HCT116 (cell line): ENCODE data around the gene PPP4R3A. TPM values are rescaled to one million over a fixed set of nuclear protein-coding genes. Genes with fewer than 3 reads are reported as not detected.

Experiments used
- ATAC-seq: fragments of 200-7000 bp; cut with Tn5 transposase; 2 replicates; pipeline ENCODE4 v1.9.1; 2020; ENCODE audit warnings: mild to moderate bottlenecking, moderate library complexity
- BruUV-seq: library from RNA; stranded (reverse); fragments of 400-500 nt; replicated peaks from 2 replicates; lab custom pipeline; 2021; lab: Mats Ljungman, UMichigan
- CTCF ChIA-PET: fragments of 300-600 bp; sonication (Branson Sonifier 250); formaldehyde crosslinking; loops from one replicate; lab custom pipeline; 2021; ENCODE audit warnings: antibody characterized with exemption; lab: Charles Lee
- POLR2A ChIA-PET: fragments of 300-600, 350-600 bp; sonication (Branson Sonifier 250); formaldehyde crosslinking; loops from one replicate; lab custom pipeline; 2021; ENCODE audit warnings: antibody characterized with exemption; lab: Charles Lee
- RAD21 ChIA-PET, 2 experiments: fragments of 300-600 bp; sonication (Branson Sonifier 250); formaldehyde crosslinking; loops; one replicate each; lab custom pipeline; 2023; ENCODE audit warnings: low total read pairs in 2 of 2; ENCODE audit not compliant: uncharacterized antibody in 2 of 2, unreplicated experiment in 2 of 2, low non-redundant PET in 1 of 2; lab: Charles Lee
- DNase-seq: peaks from one replicate; pipeline ENCODE4 v3.0.0-alpha.2; 2010; ENCODE audit warnings: low read depth, low spot score
- H2AFZ ChIP-seq: fragments of 200-600 bp; shearing (Covaris generic), sonication (generic); 2 replicates; pipeline ENCODE4 v1.6.1; 2017; ENCODE audit warnings: low read depth, mixed run types, mixed read lengths, antibody characterized with exemption, low read length; ENCODE audit not compliant: poor library complexity, severe bottlenecking
- H3K27ac ChIP-seq: 2 replicates; pipeline ENCODE4 v1.5.1; 2012; ENCODE audit warnings: low read depth, low read length
- H3K27me3 ChIP-seq: fragments of 200-600 bp; sonication (generic); 2 replicates; pipeline ENCODE4 v1.6.1; 2016; ENCODE audit warnings: mixed run types, low read length, mixed read lengths; ENCODE audit not compliant: insufficient read depth
- H3K36me3 ChIP-seq, 2 experiments: fragments of 200-500 bp in 1 of 2; fragments of 200-600 bp in 1 of 2; sonication (Bioruptor generic) in 1 of 2; sonication (generic) in 1 of 2; 2 replicates each; pipeline versions ENCODE4 v1.5.1 to v1.6.1; 2014 to 2016; ENCODE audit warnings: low read length in 2 of 2, inconsistent platforms in 1 of 2, mixed read lengths in 1 of 2, mixed run types in 1 of 2; ENCODE audit not compliant: insufficient read depth in 2 of 2, control insufficient read depth in 1 of 2
- H3K4me1 ChIP-seq, 2 experiments: fragments of 200-600 bp in 1 of 2; sonication (generic) in 1 of 2; 2 replicates each; pipeline versions ENCODE4 v1.5.1 to v1.6.1; 2012 to 2017; ENCODE audit warnings: low read length in 2 of 2, inconsistent platforms in 1 of 2, mild to moderate bottlenecking in 1 of 2, mixed read lengths in 1 of 2, mixed run types in 1 of 2, moderate library complexity in 1 of 2; ENCODE audit not compliant: insufficient read depth in 2 of 2, control insufficient read depth in 1 of 2
- H3K4me2 ChIP-seq: fragments of 200-600 bp; sonication (generic); 2 replicates; pipeline ENCODE4 v1.6.1; 2017; ENCODE audit warnings: mixed run types, low read length, mixed read lengths
- H3K4me3 ChIP-seq, 2 experiments: fragments of 200-600 bp in 1 of 2; sonication (generic) in 1 of 2; replicated peaks in 1 of 2; 2 replicates each; pipeline ENCODE4 v1.5.1; 2011 to 2016; ENCODE audit warnings: low read length in 2 of 2, control low read depth in 1 of 2, low read depth in 1 of 2, mild to moderate bottlenecking in 1 of 2, mixed read lengths in 1 of 2, mixed run types in 1 of 2
- H3K79me2 ChIP-seq: fragments of 200-600 bp; sonication (generic); 2 replicates; pipeline ENCODE4 v1.6.1; 2017; ENCODE audit warnings: mild to moderate bottlenecking, mixed run types, low read length, moderate library complexity, mixed read lengths; ENCODE audit not compliant: insufficient read depth
- H3K9ac ChIP-seq: fragments of 200-600 bp; sonication (generic); 2 replicates; pipeline ENCODE4 v1.6.1; 2016; ENCODE audit warnings: low read length, mixed read lengths
- H3K9me2 ChIP-seq: fragments of 200-600 bp; sonication (generic), shearing (Covaris generic); 2 replicates; pipeline ENCODE4 v1.6.1; 2017; ENCODE audit warnings: mixed run types, mild to moderate bottlenecking, moderate library complexity; ENCODE audit not compliant: insufficient read depth
- H3K9me3 ChIP-seq, 2 experiments: fragments of 200-500 bp in 1 of 2; fragments of 200-600 bp in 1 of 2; sonication (Bioruptor generic) in 1 of 2; sonication (generic) in 1 of 2; 2 replicates each; pipeline ENCODE4 v1.6.1; 2014 to 2017; ENCODE audit warnings: low read length in 2 of 2, mixed read lengths in 2 of 2, inconsistent platforms in 1 of 2, low read depth in 1 of 2, mild to moderate bottlenecking in 1 of 2, mixed run types in 1 of 2, moderate library complexity in 1 of 2; ENCODE audit not compliant: control insufficient read depth in 1 of 2, insufficient read depth in 1 of 2
- H4K20me1 ChIP-seq: fragments of 200-600 bp; sonication (generic), shearing (Covaris generic); 2 replicates; pipeline ENCODE4 v1.6.1; 2017; ENCODE audit warnings: mixed run types, mild to moderate bottlenecking, moderate library complexity; ENCODE audit not compliant: insufficient read depth
- ATF3 ChIP-seq: IDR thresholded peaks from 2 replicates; pipeline ENCODE4 v1.6.1; 2012
- CBX3 ChIP-seq: IDR thresholded peaks from 2 replicates; pipeline ENCODE4 v1.6.1; 2012; ENCODE audit warnings: low read depth
- CEBPB ChIP-seq: IDR thresholded peaks from 2 replicates; pipeline ENCODE4 v1.6.1; 2012; ENCODE audit warnings: low read depth
- CTCF ChIP-seq, 3 experiments: fragments of 200-600 bp in 1 of 3; sonication (generic) in 1 of 3; IDR thresholded peaks in 2 of 3; conservative IDR thresholded peaks in 1 of 3; 2 replicates each; pipeline ENCODE4 v1.5.1; 2012 to 2017; ENCODE audit warnings: low read depth in 2 of 3, low read length in 2 of 3, antibody characterized with exemption in 1 of 3, borderline replicate concordance in 1 of 3, control low read depth in 1 of 3, mild to moderate bottlenecking in 1 of 3, mixed read lengths in 1 of 3, mixed run types in 1 of 3, moderate library complexity in 1 of 3; ENCODE audit not compliant: insufficient read depth in 1 of 3
- EZH2 ChIP-seq: fragments of 200-600 bp; sonication (generic); IDR thresholded peaks from 2 replicates; pipeline ENCODE4 v1.6.1; 2017; ENCODE audit warnings: antibody characterized with exemption, mixed run types
- FOSL1 ChIP-seq: IDR thresholded peaks from 2 replicates; pipeline ENCODE4 v1.6.1; 2012; ENCODE audit warnings: low read depth
- JUND ChIP-seq: IDR thresholded peaks from 2 replicates; pipeline ENCODE4 v1.6.1; 2012
- POLR2A ChIP-seq: IDR thresholded peaks from 2 replicates; pipeline ENCODE4 v1.7.0; 2011; ENCODE audit warnings: borderline replicate concordance; ENCODE audit not compliant: insufficient read depth, insufficient read length; ENCODE audit errors: extremely low read depth
- RAD21 ChIP-seq: IDR thresholded peaks from 2 replicates; pipeline ENCODE4 v1.6.1; 2012; ENCODE audit warnings: low read depth, mild to moderate bottlenecking
- SIN3A ChIP-seq: IDR thresholded peaks from 2 replicates; pipeline ENCODE4 v1.6.1; 2012; ENCODE audit warnings: low read depth
- SP1 ChIP-seq: IDR thresholded peaks from 2 replicates; pipeline ENCODE4 v1.6.1; 2012; ENCODE audit warnings: low read depth
- YY1 ChIP-seq: IDR thresholded peaks from 2 replicates; pipeline ENCODE4 v1.6.1; 2011; ENCODE audit warnings: low read length, low read depth, moderate library complexity, mild to moderate bottlenecking; ENCODE audit not compliant: insufficient replicate concordance; ENCODE audit errors: extremely low read depth
- ZFX ChIP-seq: fragments of 450-650 bp; IDR thresholded peaks from 2 replicates; pipeline ENCODE4 v1.6.1; 2017
- intact Hi-C: fragments of 100-400 bp; cut with micrococcal nuclease; formaldehyde crosslinking; loops from 2 replicates; pipeline ENCODE4 v1.10.0; 2022
- total RNA-seq: library from RNA; stranded (reverse); gene quantifications from one replicate; pipeline ENCODE4 v1.2.1, GENCODE V29; 2021; ENCODE audit not compliant: unreplicated experiment
- TF ChIP-seq, protein P1 (sequence below): IDR thresholded peaks from 2 replicates; pipeline ENCODE4 v1.6.1; 2011; ENCODE audit warnings: mild to moderate bottlenecking, low read length, moderate library complexity; ENCODE audit not compliant: insufficient replicate concordance; ENCODE audit errors: extremely low read depth
- TF ChIP-seq, protein P2 (sequence below): IDR thresholded peaks from 2 replicates; pipeline ENCODE4 v1.6.1; 2012
- TF ChIP-seq, protein P3 (sequence below): IDR thresholded peaks from 2 replicates; pipeline ENCODE4 v1.6.1; 2012; ENCODE audit warnings: low read depth

Gene PPP4R3A
- total RNA-seq, 1 experiment from 2014 or later = 67.7 TPM

GRCh38 chr14:91511043-91511383 lies 903 bp upstream of the PPP4R3A start:
- H4K20me1 ChIP-seq = peaks cover 12% of the 10 kb centered on the region; the same call in 1 of the 2 replicates
- no peaks in the 10 kb centered on the region for H3K9me3 ChIP-seq
- H3K27ac ChIP-seq = peak overlapping the region; percentile 99
- peak overlapping the region; percentile 91 to 96 for H3K4me3 ChIP-seq
- no peaks in the 10 kb centered on the region for H3K27me3 ChIP-seq
- H3K9ac ChIP-seq = peak overlapping the region; percentile 94
- peaks cover 10 to 18% of the 10 kb centered on the region in 2 experiments for H3K4me1 ChIP-seq
- no peaks in the 10 kb centered on the region for H3K9me2 ChIP-seq
- H3K79me2 ChIP-seq = peaks cover 40% of the 10 kb centered on the region
- no peak overlapping the region for H2AFZ ChIP-seq
- ATAC-seq (no peak), DNase-seq (peak; percentile 15)
- intact Hi-C loops = loop anchor here (10.0 kb wide), 1 partner anchor 404 kb away; no protein-coding TSS in a partner anchor
- TF ChIP-seq, protein P1, sequence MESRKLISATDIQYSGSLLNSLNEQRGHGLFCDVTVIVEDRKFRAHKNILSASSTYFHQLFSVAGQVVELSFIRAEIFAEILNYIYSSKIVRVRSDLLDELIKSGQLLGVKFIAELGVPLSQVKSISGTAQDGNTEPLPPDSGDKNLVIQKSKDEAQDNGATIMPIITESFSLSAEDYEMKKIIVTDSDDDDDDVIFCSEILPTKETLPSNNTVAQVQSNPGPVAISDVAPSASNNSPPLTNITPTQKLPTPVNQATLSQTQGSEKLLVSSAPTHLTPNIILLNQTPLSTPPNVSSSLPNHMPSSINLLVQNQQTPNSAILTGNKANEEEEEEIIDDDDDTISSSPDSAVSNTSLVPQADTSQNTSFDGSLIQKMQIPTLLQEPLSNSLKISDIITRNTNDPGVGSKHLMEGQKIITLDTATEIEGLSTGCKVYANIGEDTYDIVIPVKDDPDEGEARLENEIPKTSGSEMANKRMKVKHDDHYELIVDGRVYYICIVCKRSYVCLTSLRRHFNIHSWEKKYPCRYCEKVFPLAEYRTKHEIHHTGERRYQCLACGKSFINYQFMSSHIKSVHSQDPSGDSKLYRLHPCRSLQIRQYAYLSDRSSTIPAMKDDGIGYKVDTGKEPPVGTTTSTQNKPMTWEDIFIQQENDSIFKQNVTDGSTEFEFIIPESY = no peak
- TF ChIP-seq SIN3A = 0 out of 2 replicates have a peak, but pooled peaks have one; percentile 13
- no peak for TF ChIP-seq CEBPB
- TF ChIP-seq CTCF (IDR thresholded peaks at IDR 0.05 in 2 of 3, conservative IDR thresholded peaks at IDR 0.05 in 1 of 3; ENCODE audit: borderline replicate concordance in 1 of 3, insufficient read depth in 1 of 3, low read depth in 2 of 3, low read length in 2 of 3) = no peak
- TF ChIP-seq ZFX = no peak
- no peak for TF ChIP-seq POLR2A
- TF ChIP-seq RAD21 = no peak
- 0 out of 2 replicates have a peak, but pooled peaks have one; percentile 6 for TF ChIP-seq CBX3
- peak; percentile 10 for TF ChIP-seq YY1
- TF ChIP-seq, protein P2, sequence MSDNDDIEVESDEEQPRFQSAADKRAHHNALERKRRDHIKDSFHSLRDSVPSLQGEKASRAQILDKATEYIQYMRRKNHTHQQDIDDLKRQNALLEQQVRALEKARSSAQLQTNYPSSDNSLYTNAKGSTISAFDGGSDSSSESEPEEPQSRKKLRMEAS = no peak
- no peak for TF ChIP-seq FOSL1
- no peak for TF ChIP-seq JUND
- TF ChIP-seq EZH2 = no peak
- no peak for TF ChIP-seq SP1
- no peak for TF ChIP-seq ATF3
- TF ChIP-seq, protein P3, sequence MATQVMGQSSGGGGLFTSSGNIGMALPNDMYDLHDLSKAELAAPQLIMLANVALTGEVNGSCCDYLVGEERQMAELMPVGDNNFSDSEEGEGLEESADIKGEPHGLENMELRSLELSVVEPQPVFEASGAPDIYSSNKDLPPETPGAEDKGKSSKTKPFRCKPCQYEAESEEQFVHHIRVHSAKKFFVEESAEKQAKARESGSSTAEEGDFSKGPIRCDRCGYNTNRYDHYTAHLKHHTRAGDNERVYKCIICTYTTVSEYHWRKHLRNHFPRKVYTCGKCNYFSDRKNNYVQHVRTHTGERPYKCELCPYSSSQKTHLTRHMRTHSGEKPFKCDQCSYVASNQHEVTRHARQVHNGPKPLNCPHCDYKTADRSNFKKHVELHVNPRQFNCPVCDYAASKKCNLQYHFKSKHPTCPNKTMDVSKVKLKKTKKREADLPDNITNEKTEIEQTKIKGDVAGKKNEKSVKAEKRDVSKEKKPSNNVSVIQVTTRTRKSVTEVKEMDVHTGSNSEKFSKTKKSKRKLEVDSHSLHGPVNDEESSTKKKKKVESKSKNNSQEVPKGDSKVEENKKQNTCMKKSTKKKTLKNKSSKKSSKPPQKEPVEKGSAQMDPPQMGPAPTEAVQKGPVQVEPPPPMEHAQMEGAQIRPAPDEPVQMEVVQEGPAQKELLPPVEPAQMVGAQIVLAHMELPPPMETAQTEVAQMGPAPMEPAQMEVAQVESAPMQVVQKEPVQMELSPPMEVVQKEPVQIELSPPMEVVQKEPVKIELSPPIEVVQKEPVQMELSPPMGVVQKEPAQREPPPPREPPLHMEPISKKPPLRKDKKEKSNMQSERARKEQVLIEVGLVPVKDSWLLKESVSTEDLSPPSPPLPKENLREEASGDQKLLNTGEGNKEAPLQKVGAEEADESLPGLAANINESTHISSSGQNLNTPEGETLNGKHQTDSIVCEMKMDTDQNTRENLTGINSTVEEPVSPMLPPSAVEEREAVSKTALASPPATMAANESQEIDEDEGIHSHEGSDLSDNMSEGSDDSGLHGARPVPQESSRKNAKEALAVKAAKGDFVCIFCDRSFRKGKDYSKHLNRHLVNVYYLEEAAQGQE = no peak
- ChIA-PET CTCF (no interaction called here), POLR2A (no interaction called here), RAD21 (no interaction called here)
- peak overlapping the region; percentile 70 for H3K4me2 ChIP-seq
- BruUV-seq = no TSS peak
- H3K36me3 ChIP-seq = peaks cover 0 to 11% of the 10 kb centered on the region in 2 experiments; a peak in 1 of 4 replicates
